K562 (cell line): Measurements from ENCODE around the gene SUPT16H.

ENCODE experiments used
- BACH1 ChIP-seq: fragments of 200-800 bp; sonication (Bioruptor generic); IDR thresholded peaks from 2 replicates; pipeline ENCODE4 v1.6.1; 2016; ENCODE audit warnings: missing genetic modification characterization, missing compliant biosample characterization
- CTCF ChIP-seq, 3 experiments: IDR thresholded peaks in 2 of 3; conservative IDR thresholded peaks in 1 of 3; 2 replicates each; pipeline ENCODE4 v1.5.1; 2011 to 2012; ENCODE audit warnings: low read length in 3 of 3, mild to moderate bottlenecking in 3 of 3, control low read depth in 2 of 3, improper control_type of control experiment in 1 of 3, inconsistent platforms in 1 of 3, low read depth in 1 of 3, mixed read lengths in 1 of 3, moderate library complexity in 1 of 3; ENCODE audit not compliant: insufficient read depth in 2 of 3
- FOXA1 ChIP-seq: fragments of 450-650 bp; IDR thresholded peaks from 2 replicates; pipeline ENCODE4 v1.6.1; 2016; ENCODE audit warnings: mild to moderate bottlenecking, borderline replicate concordance
- PATZ1 ChIP-seq: fragments of 250-450 bp; sonication (Bioruptor Pico); IDR thresholded peaks from 2 replicates; pipeline ENCODE4 v1.5.0; 2020; ENCODE audit warnings: mild to moderate bottlenecking, borderline replicate concordance
- POLR2AphosphoS2 ChIP-seq: IDR thresholded peaks from 2 replicates; pipeline ENCODE4 v1.6.1; 2012; ENCODE audit warnings: low read length, improper control_type of control experiment
- TCF7 ChIP-seq: sonication (generic); IDR thresholded peaks from 2 replicates; pipeline ENCODE4 v1.6.1; 2016; ENCODE audit warnings: antibody characterized with exemption, borderline replicate concordance

GRCh38 chr14:21343035-21343794 is 40.6 kb downstream of the SUPT16H start:
- TF ChIP-seq TCF7 (no peak), FOXA1 (no peak), CTCF (IDR thresholded peaks at IDR 0.05 in 2 of 3, conservative IDR thresholded peaks at IDR 0.05 in 1 of 3; ENCODE audit: insufficient read depth in 2 of 3, low read depth in 1 of 3, low read length in 3 of 3) (no peak), BACH1 (no peak), PATZ1 (no peak), POLR2AphosphoS2 (no peak)
